ENCODE results near the gene ALK. TPM values are rescaled to one million over a fixed set of nuclear protein-coding genes. Genes with fewer than 3 reads are reported as not detected.
A peak's percentile ranks its signal among the peaks of the same experiment; 100 is the strongest.

ALK gene
- total RNA-seq, 1 experiment from 2014 or later: 0.87 TPM

- TF ChIP-seq EZH2 (IDR thresholded peaks at IDR 0.05; ENCODE audit: low read length, unreplicated experiment) (no peak), CTCF (conservative IDR thresholded peaks at IDR 0.05; ENCODE audit: low read depth, low read length) (no peak), EZH2phosphoT487 (IDR thresholded peaks at IDR 0.05; ENCODE audit: borderline replicate concordance, low read length) (no peak)
- no TSS peak for BruUV-seq (replicated peaks)
These were observed 736.9 kb downstream of the ALK start for GRCh38 chr2:29184531-29184930.

GRCh38 chr2:29182920-29183319 is 738.5 kb downstream of the ALK start:
- CTCF ChIA-PET: no interaction called here
- no peak overlapping the region for H3K9ac ChIP-seq (ENCODE audit: low read length)
- H2AFZ ChIP-seq (ENCODE audit: low read length): no peak overlapping the region
- POLR2A ChIA-PET (ENCODE audit: unreplicated experiment): interaction anchor here (0.6 to 1.2 kb wide), 2 partner anchors 37 to 65 kb away, joined by 3 to 7 read pairs; no protein-coding TSS in a partner anchor
- peaks cover 20% of the 10 kb centered on the region for H3K4me1 ChIP-seq (ENCODE audit: insufficient read depth, low read length)
- intact Hi-C loops (cut with micrococcal nuclease): loop anchor here (2.0 to 5.0 kb wide), 2 partner anchors 18 to 66 kb away; partner anchors contain the start of gene CLIP4
- H3K4me3 ChIP-seq (ENCODE audit: low read length): no peak overlapping the region
- TF ChIP-seq CTCF (conservative IDR thresholded peaks at IDR 0.05; ENCODE audit: low read depth, low read length): no peak
- no peak for TF ChIP-seq EZH2phosphoT487 (IDR thresholded peaks at IDR 0.05; ENCODE audit: borderline replicate concordance, low read length)
- TF ChIP-seq EZH2 (IDR thresholded peaks at IDR 0.05; ENCODE audit: low read length, unreplicated experiment): no peak
- no TSS peak for BruUV-seq (replicated peaks)
- no peaks in the 10 kb centered on the region for H3K9me2 ChIP-seq (replicated peaks; ENCODE audit: low read length)
- no peaks in the 10 kb centered on the region for H3K27me3 ChIP-seq (ENCODE audit: low read length)
- H4K20me1 ChIP-seq (ENCODE audit: low read length): 0 out of 2 replicates have a peak, but pooled peaks cover 8% of the 10 kb centered on the region
- H3K4me2 ChIP-seq (ENCODE audit: low read length): peak overlapping the region; percentile 21; the same call in 1 of the 2 replicates
- ATAC-seq: peak; percentile 90
- H3K79me2 ChIP-seq (ENCODE audit: low read length): no peaks in the 10 kb centered on the region
- no peak overlapping the region for H3K27ac ChIP-seq (ENCODE audit: low read length)
- peak; percentile 68 for DNase-seq
- no peaks in the 10 kb centered on the region for H3K9me3 ChIP-seq (ENCODE audit: low read length)
- no peaks in the 10 kb centered on the region for H3K36me3 ChIP-seq (ENCODE audit: low read depth, low read length)
- no peaks in the 10 kb centered on the region for H3F3A ChIP-seq (ENCODE audit: low read length, unreplicated experiment)

More at GRCh38 chr2:29184531-29184930, 736.9 kb downstream of the ALK start:
- no peaks in the 10 kb centered on the region for H3K27me3 ChIP-seq (ENCODE audit: low read length)
- peaks cover 20% of the 10 kb centered on the region for H3K4me1 ChIP-seq (ENCODE audit: insufficient read depth, low read length)
- no peak for ATAC-seq
- 0 out of 2 replicates have a peak, but pooled peaks cover 8% of the 10 kb centered on the region for H4K20me1 ChIP-seq (ENCODE audit: low read length)
- H3K9me3 ChIP-seq (ENCODE audit: low read length): no peaks in the 10 kb centered on the region
- CTCF ChIA-PET: no interaction called here
- no peak overlapping the region for H3K9ac ChIP-seq (ENCODE audit: low read length)
- H3K36me3 ChIP-seq (ENCODE audit: low read depth, low read length): no peaks in the 10 kb centered on the region
- H3K4me3 ChIP-seq (ENCODE audit: low read length): no peak overlapping the region
- no peak for DNase-seq
- no peaks in the 10 kb centered on the region for H3K79me2 ChIP-seq (ENCODE audit: low read length)
- no peak overlapping the region for H3K4me2 ChIP-seq (ENCODE audit: low read length)
- H2AFZ ChIP-seq (ENCODE audit: low read length): no peak overlapping the region
- H3F3A ChIP-seq (ENCODE audit: low read length, unreplicated experiment): no peaks in the 10 kb centered on the region
- POLR2A ChIA-PET (ENCODE audit: unreplicated experiment): no interaction called here
- intact Hi-C loops (cut with micrococcal nuclease): loop anchor here (5.0 kb wide), 1 partner anchor 67 kb away; the partner anchor contains the start of gene CLIP4
- H3K9me2 ChIP-seq (replicated peaks; ENCODE audit: low read length): no peaks in the 10 kb centered on the region
- H3K27ac ChIP-seq (ENCODE audit: low read length): no peak overlapping the region

- BruUV-seq (replicated peaks): no TSS peak
- no peak; the same call in 1 of the 2 replicates for ATAC-seq
- POLR2A ChIA-PET (ENCODE audit: unreplicated experiment): interaction anchor here (1.2 kb wide), 1 partner anchor 65 kb away, joined by 7 read pairs; no protein-coding TSS in a partner anchor
These were observed 739.1 kb downstream of the ALK start for GRCh38 chr2:29182334-29182733.

More at GRCh38 chr2:29182334-29182733, 739.1 kb downstream of the ALK start:
- no peak overlapping the region for H3K4me3 ChIP-seq (ENCODE audit: low read length)
- no peak overlapping the region for H3K9ac ChIP-seq (ENCODE audit: low read length)
- H3F3A ChIP-seq (ENCODE audit: low read length, unreplicated experiment): no peaks in the 10 kb centered on the region
- CTCF ChIA-PET: no interaction called here
- no peaks in the 10 kb centered on the region for H3K27me3 ChIP-seq (ENCODE audit: low read length)
- H3K36me3 ChIP-seq (ENCODE audit: low read depth, low read length): no peaks in the 10 kb centered on the region
- H3K9me2 ChIP-seq (replicated peaks; ENCODE audit: low read length): no peaks in the 10 kb centered on the region
- H3K4me1 ChIP-seq (ENCODE audit: insufficient read depth, low read length): peaks cover 20% of the 10 kb centered on the region
- H3K9me3 ChIP-seq (ENCODE audit: low read length): no peaks in the 10 kb centered on the region
- TF ChIP-seq EZH2phosphoT487 (IDR thresholded peaks at IDR 0.05; ENCODE audit: borderline replicate concordance, low read length): no peak
- TF ChIP-seq CTCF (conservative IDR thresholded peaks at IDR 0.05; ENCODE audit: low read depth, low read length): no peak
- TF ChIP-seq EZH2 (IDR thresholded peaks at IDR 0.05; ENCODE audit: low read length, unreplicated experiment): no peak
- no peak for DNase-seq
- H4K20me1 ChIP-seq (ENCODE audit: low read length): 0 out of 2 replicates have a peak, but pooled peaks cover 8% of the 10 kb centered on the region
- intact Hi-C loops (cut with micrococcal nuclease): loop anchor here (2.0 to 5.0 kb wide), 2 partner anchors 18 to 65 kb away; partner anchors contain the start of gene CLIP4
- no peak overlapping the region for H3K4me2 ChIP-seq (ENCODE audit: low read length)
- no peak overlapping the region for H3K27ac ChIP-seq (ENCODE audit: low read length)
- H3K79me2 ChIP-seq (ENCODE audit: low read length): no peaks in the 10 kb centered on the region
- no peak overlapping the region for H2AFZ ChIP-seq (ENCODE audit: low read length)
